T-cell (primary cell): Measurements from ENCODE around the gene PNKD. TPM values are rescaled to one million over a fixed set of nuclear protein-coding genes. Genes with fewer than 3 reads are reported as not detected.

ENCODE experiments used
- ATAC-seq, 4 experiments: fragments of 200-7000 bp in 3 of 4; fragments of 150-1000 bp in 1 of 4; cut with Tn5 transposase; replicated peaks in 1 of 4; 1 replicate in 3 of 4; 2 replicates in 1 of 4; pipeline ENCODE4 v1.10.0; 2021; ENCODE audit warnings: moderate library complexity in 3 of 4, mild to moderate bottlenecking in 2 of 4, moderate number of reproducible peaks in 1 of 4
- CTCF ChIA-PET, 2 donors: fragments of 300-600 bp; sonication (Branson Sonifier 250); formaldehyde crosslinking; loops; one replicate each; lab custom pipeline; 2022; ENCODE audit warnings: antibody characterized with exemption in 2 of 2; lab: Charles Lee
- POLR2A ChIA-PET, 2 donors: fragments of 300-600 bp; sonication (Branson Sonifier 250); formaldehyde crosslinking; loops; one replicate each; lab custom pipeline; 2022; ENCODE audit warnings: antibody characterized with exemption in 2 of 2; lab: Charles Lee
- DNase-seq, 35 experiments: peaks; one replicate each; pipeline versions ENCODE4 v3.0.0 to v3.0.0-alpha.2; 2013 to 2023
- H3K27ac ChIP-seq: one replicate; pipeline ENCODE4 v1.5.1; 2013; ENCODE audit warnings: low read length
- H3K27me3 ChIP-seq, 2 experiments: replicated peaks in 1 of 2; 1 replicate in 1 of 2; 2 replicates in 1 of 2; pipeline versions ENCODE4 v1.6.1 to v1.7.0; 2013; ENCODE audit warnings: low read length in 1 of 2, mixed read lengths in 1 of 2; ENCODE audit not compliant: control insufficient read depth in 2 of 2, insufficient read depth in 2 of 2; ENCODE audit errors: extremely low read depth in 1 of 2
- H3K36me3 ChIP-seq, 2 donors: 1 replicate in 1 of 2; 2 replicates in 1 of 2; pipeline versions ENCODE4 v1.6.1 to v1.7.0; 2013; ENCODE audit warnings: low read length in 1 of 2; ENCODE audit not compliant: control insufficient read depth in 2 of 2, insufficient read depth in 1 of 2; ENCODE audit errors: extremely low read depth in 1 of 2
- H3K4me1 ChIP-seq, 2 experiments: 1 replicate in 1 of 2; 2 replicates in 1 of 2; pipeline versions ENCODE4 v1.6.1 to v1.7.0; 2013; ENCODE audit warnings: low read length in 2 of 2, mixed read lengths in 1 of 2; ENCODE audit not compliant: insufficient read depth in 2 of 2, control insufficient read depth in 1 of 2; ENCODE audit errors: extremely low read depth in 1 of 2
- H3K4me3 ChIP-seq, 2 donors: 1 replicate in 1 of 2; 2 replicates in 1 of 2; pipeline versions ENCODE4 v1.5.1 to v1.7.0; 2013; ENCODE audit warnings: mild to moderate bottlenecking in 2 of 2, low read length in 1 of 2, moderate library complexity in 1 of 2; ENCODE audit not compliant: control insufficient read depth in 1 of 2; ENCODE audit errors: extremely low read depth in 1 of 2
- H3K9me3 ChIP-seq: 2 replicates; pipeline ENCODE4 v1.7.0; 2013
- H3K27ac Mint-ChIP-seq, 2 donors: one replicate each; pipeline ENCODE4 v1.8.0; 2020 to 2021; ENCODE audit warnings: mild to moderate bottlenecking in 2 of 2, mixed read lengths in 2 of 2
- H3K27me3 Mint-ChIP-seq, 2 donors: one replicate each; pipeline ENCODE4 v1.8.0; 2021 to 2022; ENCODE audit warnings: mixed read lengths in 2 of 2
- H3K36me3 Mint-ChIP-seq: one replicate; pipeline ENCODE4 v1.8.0; 2021; ENCODE audit warnings: mixed read lengths
- H3K4me1 Mint-ChIP-seq, 3 donors: one replicate each; pipeline ENCODE4 v1.8.0; 2020 to 2022; ENCODE audit warnings: mixed read lengths in 3 of 3, mild to moderate bottlenecking in 1 of 3
- H3K4me3 Mint-ChIP-seq, 3 donors: one replicate each; pipeline ENCODE4 v1.8.0; 2020 to 2022; ENCODE audit warnings: mild to moderate bottlenecking in 3 of 3, mixed read lengths in 3 of 3, moderate library complexity in 3 of 3
- H3K9me3 Mint-ChIP-seq, 3 donors: one replicate each; pipeline ENCODE4 v1.8.0; 2020 to 2022; ENCODE audit warnings: mixed read lengths in 3 of 3
- WGBS: methylation state at CpG from one replicate; pipeline ENCODE4 v1.1.5; 2013; ENCODE audit warnings: missing lambda C conversion rate; ENCODE audit not compliant: insufficient coverage; 5-methylcytosine and 5-hydroxymethylcytosine counted together
- total RNA-seq, 35 experiments: library from RNA in 6 of 35; stranded (reverse) in 6 of 35; fragments of 120-200 nt in 1 of 35; gene quantifications; one replicate each; pipeline versions ENCODE4 v1.2.1 to v1.2.4 and lab custom pipeline; 2013 to 2026

PNKD gene
- total RNA-seq, 5 donors from 2014 or later (not counting 1 experiment from before 2014, with no cell fraction given), result 17.4 to 33.1 (median 30.6) TPM

DNA sequence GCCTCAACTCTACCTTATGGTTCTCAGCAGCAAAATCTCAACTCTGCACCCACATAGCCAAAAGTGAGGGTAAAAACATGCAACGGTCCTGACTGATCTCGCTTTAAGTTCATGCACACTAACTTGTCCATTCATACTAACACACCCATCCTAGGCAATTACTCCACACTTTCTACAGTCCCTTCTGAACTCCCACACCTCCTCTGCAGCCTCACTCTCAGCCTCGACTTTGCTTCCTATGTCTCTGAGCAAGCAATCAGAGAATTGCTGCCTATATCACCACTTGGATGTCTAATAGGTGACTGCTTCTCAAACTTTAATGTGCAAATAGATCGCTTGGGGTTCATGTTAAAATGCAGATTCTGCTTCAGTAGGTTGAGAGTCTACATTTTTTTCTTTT is 29.8 kb downstream of the PNKD start:
- H3K4me1 ChIP-seq, result peaks cover 0 to 10% of the 10 kb centered on the region in 2 experiments
- no peaks in the 10 kb centered on the region for H3K36me3 Mint-ChIP-seq
- peaks cover 0 to 2% of the 10 kb centered on the region in 2 experiments for H3K27me3 ChIP-seq
- ChIA-PET CTCF (interaction anchor here in 1 of 2 donors (0.7 kb wide), 1 partner anchor 289 kb away, joined by 4 read pairs; no protein-coding TSS in a partner anchor), POLR2A (no interaction called here)
- no peaks in the 10 kb centered on the region for H3K27me3 Mint-ChIP-seq
- peak overlapping the region in 1 of 2 donors; percentile 25 for H3K27ac Mint-ChIP-seq
- DNase-seq (no peak), ATAC-seq (no peak)
- H3K4me3 ChIP-seq, result no peak overlapping the region
- H3K9me3 ChIP-seq, result no peaks in the 10 kb centered on the region
- H3K36me3 ChIP-seq, result no peaks in the 10 kb centered on the region
- no peak overlapping the region for H3K27ac ChIP-seq
- 69% methylated on average over 3 of the region's 4 CpGs for WGBS
- H3K4me1 Mint-ChIP-seq, result peaks cover 6 to 8% (median 8%) of the 10 kb centered on the region in 3 donors
- no peaks in the 10 kb centered on the region for H3K9me3 Mint-ChIP-seq
- no peak overlapping the region for H3K4me3 Mint-ChIP-seq

DNA sequence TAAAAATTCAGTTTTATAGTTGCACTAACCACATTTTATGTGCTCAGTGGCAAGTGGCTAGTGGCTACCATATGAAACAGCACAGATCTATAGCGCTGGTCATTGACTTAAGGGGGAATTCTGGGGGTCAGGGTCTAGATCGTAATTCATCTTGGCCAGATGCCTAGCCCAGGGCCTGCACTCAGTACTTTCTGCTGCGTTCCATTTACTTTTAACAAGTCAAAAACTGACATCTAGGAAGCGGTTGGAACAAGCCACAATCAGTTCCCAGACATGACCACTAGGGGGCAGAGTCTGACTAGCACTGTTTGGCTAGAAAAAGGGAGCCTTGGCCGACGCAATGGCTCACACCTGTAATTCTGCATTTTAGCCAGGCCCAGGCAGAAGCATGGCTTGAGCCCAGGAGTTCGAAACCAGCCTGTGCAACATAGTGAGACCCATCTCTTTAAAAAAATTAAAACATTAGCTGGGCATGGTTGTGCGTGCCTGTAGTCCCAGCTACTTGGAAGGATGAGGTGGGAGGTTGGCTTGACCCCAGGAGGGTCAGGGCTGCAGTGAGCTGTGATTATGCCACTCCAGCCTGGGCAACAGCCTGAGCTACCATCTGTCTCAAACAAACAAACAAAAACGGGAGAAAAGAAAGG is 31.0 kb downstream of the PNKD start:
- no peaks in the 10 kb centered on the region for H3K36me3 Mint-ChIP-seq
- no peaks in the 10 kb centered on the region for H3K27me3 Mint-ChIP-seq
- Histone ChIP-seq H3K9me3 (no peaks in the 10 kb centered on the region), H3K36me3 (no peaks in the 10 kb centered on the region), H3K4me3 (no peak overlapping the region), H3K4me1 (peaks cover 0 to 7% of the 10 kb centered on the region in 2 experiments), H3K27ac (no peak overlapping the region), H3K27me3 (no peaks in the 10 kb centered on the region)
- H3K9me3 Mint-ChIP-seq, result no peaks in the 10 kb centered on the region
- no peak overlapping the region for H3K4me3 Mint-ChIP-seq
- H3K27ac Mint-ChIP-seq, result peak overlapping the region; percentile 66 to 68
- ATAC-seq (peak; percentile 92 to 95 (median 93)), DNase-seq (peak; percentile 67 to 93 (median 83))
- 33% methylated on average over 3 of the region's 9 CpGs for WGBS
- ChIA-PET POLR2A (interaction anchor here in 1 of 2 donors (0.6 kb wide), 2 partner anchors 28 to 72 kb away, joined by 3 read pairs; no protein-coding TSS in a partner anchor), CTCF (interaction anchor here (0.5 to 2.2 kb wide), 24 partner anchors 9 to 421 kb away, joined by 3 to 27 read pairs (median 5); partner anchors contain the start of genes CATIP (in 2 of the 2) and TMBIM1 (in 2 of the 2))
- H3K4me1 Mint-ChIP-seq, result peaks cover 6% of the 10 kb centered on the region in 3 donors

DNA sequence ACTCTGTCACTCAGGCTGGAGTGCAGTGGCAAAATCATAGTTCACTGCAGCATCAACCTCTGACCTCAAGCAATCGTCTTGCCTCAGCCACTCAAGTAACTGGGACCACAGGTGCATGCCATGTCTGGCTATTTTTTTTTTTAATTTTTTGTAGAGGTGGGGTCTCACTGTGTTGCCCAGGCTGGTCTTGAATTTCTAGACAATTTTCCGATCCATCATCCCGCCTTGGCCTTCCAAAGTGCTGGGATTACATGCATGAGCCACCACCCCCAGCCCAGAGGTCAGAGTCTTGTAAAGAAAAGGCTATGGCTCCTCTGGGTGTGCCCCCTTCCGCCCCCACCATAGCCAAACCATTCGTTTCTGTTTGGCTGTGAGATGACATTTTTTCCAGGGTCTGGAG is 35.1 kb downstream of the PNKD start:
- ChIA-PET POLR2A (no interaction called here), CTCF (interaction anchor here in 1 of 2 donors (0.6 to 1.0 kb wide), 2 partner anchors 52 to 158 kb away, joined by 3 read pairs; no protein-coding TSS in a partner anchor)
- WGBS, result 100% methylated on average over 2 of the region's 5 CpGs
- Mint-ChIP-seq H3K9me3 (no peaks in the 10 kb centered on the region), H3K27me3 (peaks cover 0 to 5% of the 10 kb centered on the region in 2 donors), H3K36me3 (no peaks in the 10 kb centered on the region), H3K4me3 (no peak overlapping the region), H3K27ac (no peak overlapping the region), H3K4me1 (peaks cover 10 to 20% (median 10%) of the 10 kb centered on the region in 3 donors)
- H3K9me3 ChIP-seq, result no peaks in the 10 kb centered on the region
- no peak for DNase-seq
- no peak overlapping the region for H3K4me3 ChIP-seq
- H3K4me1 ChIP-seq, result peaks cover 0 to 7% of the 10 kb centered on the region in 2 experiments
- H3K27ac ChIP-seq, result no peak overlapping the region
- H3K27me3 ChIP-seq, result peaks cover 0 to 3% of the 10 kb centered on the region in 2 experiments
- H3K36me3 ChIP-seq, result no peaks in the 10 kb centered on the region
- no peak for ATAC-seq

DNA sequence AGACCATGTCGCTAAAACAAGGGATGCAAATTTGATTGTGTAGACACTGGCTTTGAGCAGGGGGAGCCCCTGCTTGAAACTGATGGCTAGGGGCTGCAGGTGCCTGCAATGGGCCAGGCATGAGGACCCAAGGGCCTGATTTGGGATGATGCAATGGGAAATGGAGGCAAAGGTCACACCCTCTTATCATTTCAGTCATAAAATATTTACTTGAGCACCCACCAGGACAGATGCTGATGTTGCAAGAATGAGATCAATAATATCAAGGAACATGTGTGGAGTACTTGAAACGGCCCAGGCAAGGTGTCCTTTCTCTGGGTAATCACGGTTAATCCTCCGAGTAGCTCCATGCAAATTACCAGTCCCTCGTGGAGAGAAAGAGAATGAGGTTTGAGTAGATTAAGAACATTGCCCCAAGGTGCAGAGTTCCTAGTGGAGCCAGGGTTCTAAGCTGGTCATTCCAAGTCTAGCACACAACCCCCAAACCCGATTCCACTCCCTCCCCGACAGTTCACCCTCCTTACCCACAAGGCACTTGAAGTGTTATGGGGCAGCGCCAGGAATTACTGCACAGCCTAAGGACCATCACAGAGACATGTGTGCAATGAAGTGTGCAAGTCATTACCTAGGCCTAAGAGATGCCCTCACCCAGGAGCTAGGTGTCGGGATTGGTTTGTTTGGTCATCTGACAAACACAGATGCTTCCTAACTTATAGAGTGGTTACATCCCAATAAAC is 36.0 kb downstream of the PNKD start:
- H3K4me3 Mint-ChIP-seq, result no peak overlapping the region
- peaks cover 0 to 5% of the 10 kb centered on the region in 2 donors for H3K27me3 Mint-ChIP-seq
- WGBS, result 92% methylated on average over 5 of the region's 9 CpGs
- H3K27ac Mint-ChIP-seq, result no peak overlapping the region
- no peak overlapping the region for H3K27ac ChIP-seq
- no peak overlapping the region for H3K4me3 ChIP-seq
- CTCF ChIA-PET, result interaction anchor here in 1 of 2 donors (0.8 to 1.0 kb wide), 3 partner anchors 14 to 51 kb away, joined by 3 read pairs; no protein-coding TSS in a partner anchor
- no peaks in the 10 kb centered on the region for H3K9me3 ChIP-seq
- POLR2A ChIA-PET, result no interaction called here
- no peaks in the 10 kb centered on the region for H3K36me3 Mint-ChIP-seq
- ATAC-seq (no peak), DNase-seq (no peak)
- peaks cover 0 to 3% of the 10 kb centered on the region in 2 experiments for H3K27me3 ChIP-seq
- H3K9me3 Mint-ChIP-seq, result no peaks in the 10 kb centered on the region
- no peaks in the 10 kb centered on the region for H3K36me3 ChIP-seq
- H3K4me1 Mint-ChIP-seq, result peaks cover 6 to 17% (median 7%) of the 10 kb centered on the region in 3 donors
- H3K4me1 ChIP-seq, result peaks cover 0 to 4% of the 10 kb centered on the region in 2 experiments

DNA sequence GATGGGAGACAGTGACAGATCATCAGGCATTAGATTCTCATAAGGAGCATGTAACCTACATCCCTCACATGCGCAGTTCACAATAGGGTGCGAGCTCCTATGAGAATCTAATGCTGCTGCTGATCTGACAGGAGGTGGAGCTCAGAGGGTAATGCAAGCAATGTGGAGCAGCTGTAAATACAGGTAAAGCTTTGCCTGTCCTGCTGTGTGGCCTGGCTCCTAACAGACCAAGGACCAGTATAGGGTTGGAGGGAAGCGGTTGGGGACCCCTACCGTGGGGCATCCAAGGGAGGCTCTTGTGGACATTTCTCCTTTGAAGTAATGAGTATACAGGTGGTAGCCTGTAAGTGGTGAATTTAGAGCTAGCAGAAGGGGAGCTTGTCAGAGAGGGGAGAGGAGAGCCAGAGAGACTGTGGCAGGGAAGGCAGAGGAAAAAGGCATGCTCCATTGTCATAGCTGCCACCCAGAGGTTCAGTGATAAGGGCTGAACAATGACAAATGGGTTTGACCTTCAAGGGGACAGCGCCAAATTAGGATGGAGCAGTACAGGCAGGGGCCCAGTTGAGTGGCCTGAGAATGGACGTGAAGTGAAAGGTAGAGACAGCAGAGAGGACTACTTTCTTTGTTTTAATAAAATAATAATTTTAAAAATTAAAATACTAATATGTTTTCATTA is 37.2 kb downstream of the PNKD start:
- H3K36me3 ChIP-seq, result no peaks in the 10 kb centered on the region
- WGBS, result 82% methylated on average over 2 of the region's 6 CpGs
- H3K27me3 ChIP-seq, result peaks cover 0 to 3% of the 10 kb centered on the region in 2 experiments
- no peak for DNase-seq
- no peaks in the 10 kb centered on the region for H3K4me1 ChIP-seq
- Mint-ChIP-seq H3K4me3 (no peak overlapping the region), H3K27ac (no peak overlapping the region), H3K4me1 (peaks cover 4 to 14% (median 7%) of the 10 kb centered on the region in 3 donors), H3K27me3 (peaks cover 0 to 5% of the 10 kb centered on the region in 2 donors), H3K36me3 (no peaks in the 10 kb centered on the region), H3K9me3 (no peaks in the 10 kb centered on the region)
- H3K27ac ChIP-seq, result no peak overlapping the region
- no peaks in the 10 kb centered on the region for H3K9me3 ChIP-seq
- ChIA-PET CTCF (interaction anchor here in 1 of 2 donors (0.8 kb wide), 1 partner anchor 15 kb away, joined by 3 read pairs; no protein-coding TSS in a partner anchor), POLR2A (no interaction called here)
- ATAC-seq, result no peak
- H3K4me3 ChIP-seq, result no peak overlapping the region
